SK-N-SH (cell line): ENCODE measurements around the gene PRDM10.

Experiments used
- ELF1 ChIP-seq: IDR thresholded peaks from 2 replicates; pipeline ENCODE4 v1.4.0; 2012
- EP300 ChIP-seq, 2 experiments: IDR thresholded peaks; 2 replicates each; pipeline versions ENCODE4 v1.4.0 to v1.6.1; 2012; ENCODE audit warnings: borderline replicate concordance in 1 of 2, low read depth in 1 of 2, low read length in 1 of 2
- FOXM1 ChIP-seq: IDR thresholded peaks from 2 replicates; pipeline ENCODE4 v1.4.0; 2012; ENCODE audit warnings: low read depth, mild to moderate bottlenecking
- GABPA ChIP-seq: IDR thresholded peaks from 2 replicates; pipeline ENCODE4 v1.4.0; 2012; ENCODE audit warnings: low read depth, mild to moderate bottlenecking
- MXI1 ChIP-seq: IDR thresholded peaks from 2 replicates; pipeline ENCODE4 v1.6.1; 2012; ENCODE audit warnings: mild to moderate bottlenecking, low read depth, low read length, improper control_type of control experiment
- NFIC ChIP-seq: IDR thresholded peaks from 2 replicates; pipeline ENCODE4 v1.4.0; 2012; ENCODE audit warnings: borderline replicate concordance
- POLR2AphosphoS5 ChIP-seq: IDR thresholded peaks from 2 replicates; pipeline ENCODE4 v1.6.1; 2012; ENCODE audit warnings: low read depth, low read length
- RXRA ChIP-seq: IDR thresholded peaks from 2 replicates; pipeline ENCODE4 v1.4.0; 2012; ENCODE audit warnings: low read depth, mild to moderate bottlenecking, borderline replicate concordance
- TAF1 ChIP-seq: IDR thresholded peaks from 2 replicates; pipeline ENCODE4 v1.6.1; 2012; ENCODE audit warnings: low read depth, mild to moderate bottlenecking, low read length, moderate library complexity, borderline replicate concordance
- TCF12 ChIP-seq: IDR thresholded peaks from 2 replicates; pipeline ENCODE4 v1.4.0; 2012
- YY1 ChIP-seq: IDR thresholded peaks from 2 replicates; pipeline ENCODE4 v1.4.0; 2012; ENCODE audit warnings: low read depth, mild to moderate bottlenecking
- TF ChIP-seq, protein P1 (sequence below): fragments of 200-600 bp; sonication (generic); IDR thresholded peaks from 2 replicates; pipeline ENCODE4 v1.6.1; 2017; ENCODE audit warnings: antibody characterized with exemption, mild to moderate bottlenecking, moderate library complexity
- TF ChIP-seq, protein P2 (sequence below): IDR thresholded peaks from 2 replicates; pipeline ENCODE4 v1.6.1; 2012; ENCODE audit warnings: mild to moderate bottlenecking, low read depth, low read length, moderate library complexity

DNA sequence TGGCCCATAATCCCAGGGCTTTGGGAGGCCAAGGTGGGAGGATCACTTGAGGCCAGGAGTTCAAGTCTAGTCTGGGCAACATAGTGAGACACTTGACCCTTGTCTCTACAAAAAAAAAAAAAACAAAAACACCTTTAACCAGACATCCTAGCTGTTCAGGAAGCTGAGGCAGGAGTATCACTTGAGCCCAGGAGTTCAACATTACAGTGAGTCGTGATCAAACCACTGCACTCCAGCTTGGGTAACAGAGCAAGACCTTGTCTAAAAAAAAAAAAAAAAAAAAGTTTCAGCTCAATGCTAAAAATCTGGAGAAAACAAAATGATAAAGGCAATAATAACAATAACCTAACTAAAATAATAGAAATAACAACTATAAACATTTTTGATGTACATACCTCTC, 44.5 kb upstream of the PRDM10 start:
- TF ChIP-seq, protein P1, sequence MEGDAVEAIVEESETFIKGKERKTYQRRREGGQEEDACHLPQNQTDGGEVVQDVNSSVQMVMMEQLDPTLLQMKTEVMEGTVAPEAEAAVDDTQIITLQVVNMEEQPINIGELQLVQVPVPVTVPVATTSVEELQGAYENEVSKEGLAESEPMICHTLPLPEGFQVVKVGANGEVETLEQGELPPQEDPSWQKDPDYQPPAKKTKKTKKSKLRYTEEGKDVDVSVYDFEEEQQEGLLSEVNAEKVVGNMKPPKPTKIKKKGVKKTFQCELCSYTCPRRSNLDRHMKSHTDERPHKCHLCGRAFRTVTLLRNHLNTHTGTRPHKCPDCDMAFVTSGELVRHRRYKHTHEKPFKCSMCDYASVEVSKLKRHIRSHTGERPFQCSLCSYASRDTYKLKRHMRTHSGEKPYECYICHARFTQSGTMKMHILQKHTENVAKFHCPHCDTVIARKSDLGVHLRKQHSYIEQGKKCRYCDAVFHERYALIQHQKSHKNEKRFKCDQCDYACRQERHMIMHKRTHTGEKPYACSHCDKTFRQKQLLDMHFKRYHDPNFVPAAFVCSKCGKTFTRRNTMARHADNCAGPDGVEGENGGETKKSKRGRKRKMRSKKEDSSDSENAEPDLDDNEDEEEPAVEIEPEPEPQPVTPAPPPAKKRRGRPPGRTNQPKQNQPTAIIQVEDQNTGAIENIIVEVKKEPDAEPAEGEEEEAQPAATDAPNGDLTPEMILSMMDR: no peak
- no peak for TF ChIP-seq ELF1
- TF ChIP-seq EP300 (IDR thresholded peaks at IDR 0.05; ENCODE audit: borderline replicate concordance in 1 of 2, low read depth in 1 of 2, low read length in 1 of 2): no peak
- no peak for TF ChIP-seq TCF12
- no peak for TF ChIP-seq NFIC
- no peak for TF ChIP-seq POLR2AphosphoS5
- no peak for TF ChIP-seq TAF1
- TF ChIP-seq MXI1: no peak
- no peak for TF ChIP-seq RXRA
- TF ChIP-seq FOXM1: no peak
- TF ChIP-seq, protein P2, sequence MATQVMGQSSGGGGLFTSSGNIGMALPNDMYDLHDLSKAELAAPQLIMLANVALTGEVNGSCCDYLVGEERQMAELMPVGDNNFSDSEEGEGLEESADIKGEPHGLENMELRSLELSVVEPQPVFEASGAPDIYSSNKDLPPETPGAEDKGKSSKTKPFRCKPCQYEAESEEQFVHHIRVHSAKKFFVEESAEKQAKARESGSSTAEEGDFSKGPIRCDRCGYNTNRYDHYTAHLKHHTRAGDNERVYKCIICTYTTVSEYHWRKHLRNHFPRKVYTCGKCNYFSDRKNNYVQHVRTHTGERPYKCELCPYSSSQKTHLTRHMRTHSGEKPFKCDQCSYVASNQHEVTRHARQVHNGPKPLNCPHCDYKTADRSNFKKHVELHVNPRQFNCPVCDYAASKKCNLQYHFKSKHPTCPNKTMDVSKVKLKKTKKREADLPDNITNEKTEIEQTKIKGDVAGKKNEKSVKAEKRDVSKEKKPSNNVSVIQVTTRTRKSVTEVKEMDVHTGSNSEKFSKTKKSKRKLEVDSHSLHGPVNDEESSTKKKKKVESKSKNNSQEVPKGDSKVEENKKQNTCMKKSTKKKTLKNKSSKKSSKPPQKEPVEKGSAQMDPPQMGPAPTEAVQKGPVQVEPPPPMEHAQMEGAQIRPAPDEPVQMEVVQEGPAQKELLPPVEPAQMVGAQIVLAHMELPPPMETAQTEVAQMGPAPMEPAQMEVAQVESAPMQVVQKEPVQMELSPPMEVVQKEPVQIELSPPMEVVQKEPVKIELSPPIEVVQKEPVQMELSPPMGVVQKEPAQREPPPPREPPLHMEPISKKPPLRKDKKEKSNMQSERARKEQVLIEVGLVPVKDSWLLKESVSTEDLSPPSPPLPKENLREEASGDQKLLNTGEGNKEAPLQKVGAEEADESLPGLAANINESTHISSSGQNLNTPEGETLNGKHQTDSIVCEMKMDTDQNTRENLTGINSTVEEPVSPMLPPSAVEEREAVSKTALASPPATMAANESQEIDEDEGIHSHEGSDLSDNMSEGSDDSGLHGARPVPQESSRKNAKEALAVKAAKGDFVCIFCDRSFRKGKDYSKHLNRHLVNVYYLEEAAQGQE: no peak
- TF ChIP-seq GABPA: no peak
- TF ChIP-seq YY1: no peak
